ENCODE measurements around the gene KIF16B. TPM values are rescaled to one million over a fixed set of nuclear protein-coding genes. Genes with fewer than 3 reads are reported as not detected.

Gene KIF16B
- total RNA-seq, 4 donors from 2014 or later: 22.2 to 59.2 (median 31.4) TPM

GRCh38 chr20:16367948-16368560 is 205.2 kb downstream of the KIF16B start:
- intact Hi-C loops (cut with DNase I; ENCODE audit: low total_unique reads): no loop called here
- WGBS, 2 donors: 67 to 73% methylated on average over 14 of the region's 14 CpGs
- H3K4me3 ChIP-seq (ENCODE audit: low read depth, poor library complexity, severe bottlenecking): no peak overlapping the region
- TF ChIP-seq, protein P1, sequence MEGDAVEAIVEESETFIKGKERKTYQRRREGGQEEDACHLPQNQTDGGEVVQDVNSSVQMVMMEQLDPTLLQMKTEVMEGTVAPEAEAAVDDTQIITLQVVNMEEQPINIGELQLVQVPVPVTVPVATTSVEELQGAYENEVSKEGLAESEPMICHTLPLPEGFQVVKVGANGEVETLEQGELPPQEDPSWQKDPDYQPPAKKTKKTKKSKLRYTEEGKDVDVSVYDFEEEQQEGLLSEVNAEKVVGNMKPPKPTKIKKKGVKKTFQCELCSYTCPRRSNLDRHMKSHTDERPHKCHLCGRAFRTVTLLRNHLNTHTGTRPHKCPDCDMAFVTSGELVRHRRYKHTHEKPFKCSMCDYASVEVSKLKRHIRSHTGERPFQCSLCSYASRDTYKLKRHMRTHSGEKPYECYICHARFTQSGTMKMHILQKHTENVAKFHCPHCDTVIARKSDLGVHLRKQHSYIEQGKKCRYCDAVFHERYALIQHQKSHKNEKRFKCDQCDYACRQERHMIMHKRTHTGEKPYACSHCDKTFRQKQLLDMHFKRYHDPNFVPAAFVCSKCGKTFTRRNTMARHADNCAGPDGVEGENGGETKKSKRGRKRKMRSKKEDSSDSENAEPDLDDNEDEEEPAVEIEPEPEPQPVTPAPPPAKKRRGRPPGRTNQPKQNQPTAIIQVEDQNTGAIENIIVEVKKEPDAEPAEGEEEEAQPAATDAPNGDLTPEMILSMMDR (IDR thresholded peaks at IDR 0.05): no peak
- no peak for TF ChIP-seq POLR2A (IDR thresholded peaks at IDR 0.05)
- DNase-seq (ENCODE audit: low spot score in 2 of 2): no peak

GRCh38 chr20:16366529-16366928 is 206.7 kb downstream of the KIF16B start:
- 88 to 98% methylated on average over 5 of the region's 5 CpGs for WGBS, 2 donors
- intact Hi-C loops (cut with DNase I; ENCODE audit: low total_unique reads): no loop called here
- TF ChIP-seq POLR2A (IDR thresholded peaks at IDR 0.05): no peak
- TF ChIP-seq, protein P1 (IDR thresholded peaks at IDR 0.05): no peak
- no peak for DNase-seq (ENCODE audit: low spot score in 2 of 2)
- H3K4me3 ChIP-seq (ENCODE audit: low read depth, poor library complexity, severe bottlenecking): no peak overlapping the region

GRCh38 chr20:16364320-16364687 is 208.9 kb downstream of the KIF16B start:
- 63 to 76% methylated on average over 5 of the region's 5 CpGs for WGBS, 2 donors
- no peak for TF ChIP-seq POLR2A (IDR thresholded peaks at IDR 0.05)
- TF ChIP-seq, protein P1 (IDR thresholded peaks at IDR 0.05): no peak
- intact Hi-C loops (cut with DNase I; ENCODE audit: low total_unique reads): no loop called here
- DNase-seq (ENCODE audit: low spot score in 2 of 2): no peak
- no peak overlapping the region for H3K4me3 ChIP-seq (ENCODE audit: low read depth, poor library complexity, severe bottlenecking)

- TF ChIP-seq, protein P1 (IDR thresholded peaks at IDR 0.05): no peak
- TF ChIP-seq POLR2A (IDR thresholded peaks at IDR 0.05): no peak
- DNase-seq (ENCODE audit: low spot score in 2 of 2): no peak
- H3K4me3 ChIP-seq (ENCODE audit: low read depth, poor library complexity, severe bottlenecking): no peak overlapping the region
- WGBS, 2 donors: 52 to 79% methylated on average over 5 of the region's 5 CpGs
- intact Hi-C loops (cut with DNase I; ENCODE audit: low total_unique reads): no loop called here
Observed at GRCh38 chr20:16363506-16364319, 209.5 kb downstream of the KIF16B start.

GRCh38 chr20:16362642-16363041 is 210.6 kb downstream of the KIF16B start:
- TF ChIP-seq POLR2A (IDR thresholded peaks at IDR 0.05): no peak
- TF ChIP-seq, protein P1 (IDR thresholded peaks at IDR 0.05): no peak
- intact Hi-C loops (cut with DNase I; ENCODE audit: low total_unique reads): no loop called here

More at GRCh38 chr20:16362642-16363041, 210.6 kb downstream of the KIF16B start:
- H3K4me3 ChIP-seq (ENCODE audit: low read depth, poor library complexity, severe bottlenecking): no peak overlapping the region
- whole genome bisulfite sequencing, 2 donors: 93 to 98% methylated on average over 1 of the region's 1 CpG
- no peak for DNase-seq (ENCODE audit: low spot score in 2 of 2)

All from lower leg skin (tissue), 4 donors.